Measurements from ENCODE around the gene RBMS1. TPM values are rescaled to one million over a fixed set of nuclear protein-coding genes. Genes with fewer than 3 reads are reported as not detected.

RBMS1 gene
- total and polyA plus RNA-seq, 7 donors: 8.4 to 43.2 (median 24.1) TPM

DNA sequence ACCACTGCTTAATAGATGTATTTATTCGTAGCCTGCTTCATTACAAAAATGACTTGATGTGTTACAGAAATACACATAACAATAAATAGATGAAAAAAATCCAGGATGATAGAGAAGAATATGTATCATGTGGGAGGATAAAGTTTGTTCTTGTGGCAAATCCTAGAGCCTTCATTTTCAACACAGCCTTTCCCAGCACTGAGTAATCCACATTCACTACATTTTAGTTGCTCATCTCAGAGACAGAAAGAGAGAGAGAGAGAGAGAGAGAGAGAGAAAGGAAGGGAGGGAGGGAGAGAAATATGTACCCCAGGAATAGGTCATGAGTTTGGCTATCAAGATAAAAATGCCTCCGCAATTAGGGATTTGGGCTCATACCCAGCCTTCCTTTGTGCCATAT, 144.3 kb downstream of the RBMS1 start:
- Histone ChIP-seq H3K36me3 (ENCODE audit: insufficient read depth in 1 of 2, low read depth in 1 of 2) (no peaks in the 10 kb centered on the region), H3K4me3 (no peak overlapping the region), H3K9me3 (no peaks in the 10 kb centered on the region), H3K4me1 (peaks cover 63% of the 10 kb centered on the region), H3K27me3 (ENCODE audit: insufficient read depth in 3 of 3, low read length in 2 of 3) (no peaks in the 10 kb centered on the region), H3K27ac (no peak overlapping the region)
- WGBS, 3 donors: 92 to 96% (median 94%) methylated on average over 2 of the region's 2 CpGs
- intact Hi-C loops (cut with DNase I): no loop called here
- no peak for DNase-seq
- TF ChIP-seq, protein P1, sequence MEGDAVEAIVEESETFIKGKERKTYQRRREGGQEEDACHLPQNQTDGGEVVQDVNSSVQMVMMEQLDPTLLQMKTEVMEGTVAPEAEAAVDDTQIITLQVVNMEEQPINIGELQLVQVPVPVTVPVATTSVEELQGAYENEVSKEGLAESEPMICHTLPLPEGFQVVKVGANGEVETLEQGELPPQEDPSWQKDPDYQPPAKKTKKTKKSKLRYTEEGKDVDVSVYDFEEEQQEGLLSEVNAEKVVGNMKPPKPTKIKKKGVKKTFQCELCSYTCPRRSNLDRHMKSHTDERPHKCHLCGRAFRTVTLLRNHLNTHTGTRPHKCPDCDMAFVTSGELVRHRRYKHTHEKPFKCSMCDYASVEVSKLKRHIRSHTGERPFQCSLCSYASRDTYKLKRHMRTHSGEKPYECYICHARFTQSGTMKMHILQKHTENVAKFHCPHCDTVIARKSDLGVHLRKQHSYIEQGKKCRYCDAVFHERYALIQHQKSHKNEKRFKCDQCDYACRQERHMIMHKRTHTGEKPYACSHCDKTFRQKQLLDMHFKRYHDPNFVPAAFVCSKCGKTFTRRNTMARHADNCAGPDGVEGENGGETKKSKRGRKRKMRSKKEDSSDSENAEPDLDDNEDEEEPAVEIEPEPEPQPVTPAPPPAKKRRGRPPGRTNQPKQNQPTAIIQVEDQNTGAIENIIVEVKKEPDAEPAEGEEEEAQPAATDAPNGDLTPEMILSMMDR (IDR thresholded peaks at IDR 0.05): no peak
- no peak for ATAC-seq

DNA sequence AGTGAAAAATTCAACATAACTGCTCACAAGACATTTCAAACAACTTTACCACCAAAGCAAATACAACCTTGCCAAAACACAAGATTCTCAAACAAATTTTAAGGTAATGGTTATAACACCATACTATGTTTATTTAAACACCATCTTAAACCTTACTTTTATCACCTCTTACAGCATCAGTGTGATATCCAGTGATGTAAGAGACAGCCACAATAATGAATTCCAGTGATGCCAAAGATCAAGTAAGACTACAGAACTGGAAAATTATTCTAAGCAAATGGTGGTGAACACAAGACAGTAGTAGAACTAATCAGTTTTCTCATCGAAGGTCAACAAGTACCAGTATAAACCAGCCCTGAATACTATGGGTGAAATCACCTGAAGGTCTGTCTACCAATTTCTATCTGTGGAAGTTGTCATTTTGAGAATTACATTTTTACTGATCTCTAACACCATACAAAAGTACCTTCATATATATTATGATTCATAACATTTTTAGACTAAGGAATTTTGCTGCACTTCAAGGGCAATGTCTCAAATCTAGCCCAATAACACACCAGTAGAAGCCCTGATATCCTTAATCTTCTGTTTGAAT, 146.2 kb downstream of the RBMS1 start:
- TF ChIP-seq, protein P1 (IDR thresholded peaks at IDR 0.05): no peak
- Histone ChIP-seq H3K4me3 (no peak overlapping the region), H3K9me3 (no peaks in the 10 kb centered on the region), H3K27ac (no peak overlapping the region), H3K27me3 (ENCODE audit: insufficient read depth in 3 of 3, low read length in 2 of 3) (no peaks in the 10 kb centered on the region), H3K36me3 (ENCODE audit: insufficient read depth in 1 of 2, low read depth in 1 of 2) (no peaks in the 10 kb centered on the region), H3K4me1 (peaks cover 63% of the 10 kb centered on the region)
- intact Hi-C loops (cut with DNase I): no loop called here
- DNase-seq (no peak), ATAC-seq (no peak)
- WGBS, 3 donors: 31 to 53% (median 45%) methylated on average over 1 of the region's 1 CpG

DNA sequence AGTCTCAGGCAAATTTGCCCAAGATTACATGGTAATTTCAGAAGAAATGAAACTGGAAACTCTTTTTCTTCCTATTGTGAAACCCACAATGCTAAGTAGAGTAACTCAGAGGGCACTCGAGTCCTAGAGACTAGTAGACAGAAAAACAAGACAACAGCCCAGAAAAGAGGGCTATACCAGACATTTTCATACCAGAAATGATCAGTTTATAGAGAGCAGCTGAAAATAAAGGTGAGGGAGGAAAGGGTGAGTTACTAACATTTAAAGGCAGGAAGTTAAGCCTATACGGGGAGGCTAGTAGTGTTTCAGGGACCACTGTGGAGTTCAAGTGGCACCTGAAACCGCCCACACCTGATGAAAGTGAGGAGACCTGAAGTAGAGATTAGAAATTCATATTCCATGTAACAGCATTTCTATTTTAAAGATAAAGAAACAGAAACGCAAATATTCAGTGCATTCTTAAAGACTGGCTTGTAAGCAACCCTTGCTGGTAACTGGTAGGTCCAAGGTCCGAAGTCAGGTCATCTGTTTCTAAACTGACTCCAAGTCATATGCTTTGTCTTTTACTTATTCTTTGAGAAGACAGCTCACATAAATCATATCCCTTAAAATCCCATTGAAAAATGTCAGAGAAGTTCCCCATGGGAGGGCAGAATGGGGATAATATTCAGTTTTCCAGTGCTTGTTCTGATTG, 148.4 kb downstream of the RBMS1 start:
- DNase-seq: no peak
- ATAC-seq: no peak
- TF ChIP-seq, protein P1 (IDR thresholded peaks at IDR 0.05): no peak
- 82 to 87% (median 85%) methylated on average over 5 of the region's 5 CpGs for WGBS, 3 donors
- H3K4me1 ChIP-seq: peaks cover 54% of the 10 kb centered on the region
- H3K27me3 ChIP-seq (ENCODE audit: insufficient read depth in 3 of 3, low read length in 2 of 3): no peaks in the 10 kb centered on the region
- H3K27ac ChIP-seq: no peak overlapping the region
- no peak overlapping the region for H3K4me3 ChIP-seq
- H3K9me3 ChIP-seq: no peaks in the 10 kb centered on the region
- H3K36me3 ChIP-seq (ENCODE audit: insufficient read depth in 1 of 2, low read depth in 1 of 2): no peaks in the 10 kb centered on the region
- intact Hi-C loops (cut with DNase I): no loop called here

DNA sequence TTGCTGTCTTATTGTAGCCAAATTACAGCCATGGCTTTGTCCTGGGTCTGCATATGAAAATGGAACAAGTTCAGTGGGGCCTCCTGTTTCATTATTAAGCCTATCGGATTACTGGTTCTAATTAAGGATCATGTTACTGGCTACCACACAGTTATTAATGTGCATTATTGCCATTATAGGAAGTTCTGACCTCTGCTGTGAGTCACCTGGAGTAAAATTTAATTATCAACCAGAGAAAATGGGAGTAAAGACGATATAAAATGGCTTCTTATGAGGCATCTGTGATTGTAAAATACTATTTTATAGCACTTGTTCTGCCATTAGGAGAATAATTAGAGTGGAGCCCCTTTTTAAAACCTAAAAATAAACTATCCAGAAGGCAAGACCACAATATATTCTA, 150.2 kb downstream of the RBMS1 start:
- no peaks in the 10 kb centered on the region for H3K9me3 ChIP-seq
- H3K4me3 ChIP-seq: no peak overlapping the region
- TF ChIP-seq, protein P1 (IDR thresholded peaks at IDR 0.05): no peak
- peaks cover 64% of the 10 kb centered on the region for H3K4me1 ChIP-seq
- ATAC-seq (no peak), DNase-seq (no peak)
- 52 to 71% (median 56%) methylated on average over 2 of the region's 2 CpGs for WGBS, 3 donors
- H3K27me3 ChIP-seq (ENCODE audit: insufficient read depth in 3 of 3, low read length in 2 of 3): no peaks in the 10 kb centered on the region
- intact Hi-C loops (cut with DNase I): no loop called here
- H3K27ac ChIP-seq: no peak overlapping the region
- no peaks in the 10 kb centered on the region for H3K36me3 ChIP-seq (ENCODE audit: insufficient read depth in 1 of 2, low read depth in 1 of 2)
